Measurements from ENCODE around the gene TRPC3. TPM values are rescaled to one million over a fixed set of nuclear protein-coding genes. Genes with fewer than 3 reads are reported as not detected.

The TRPC3 gene
- total RNA-seq, 1 experiment from 2014 or later: 1.6 TPM

DNA sequence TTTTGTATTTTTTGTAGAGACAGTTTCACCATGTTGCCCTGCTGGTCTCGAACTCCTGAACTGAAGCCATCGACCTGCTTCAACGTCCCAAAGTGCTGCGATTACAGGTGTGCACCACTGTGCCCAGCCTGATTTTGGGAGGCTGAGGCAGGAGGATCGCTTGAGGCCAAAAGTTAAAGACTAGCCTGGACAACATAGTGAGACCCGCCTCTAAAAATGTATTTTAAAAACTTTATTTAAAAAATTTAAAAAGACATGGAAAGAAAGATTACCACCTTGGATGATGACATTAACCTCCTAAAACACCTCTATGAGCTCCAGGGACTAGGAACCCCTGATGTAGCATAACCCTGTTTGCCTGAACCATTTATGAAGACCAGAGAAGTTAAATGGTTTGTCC is 75.8 kb downstream of the TRPC3 start:
- no peak for DNase-seq (ENCODE audit: low read depth)

DNA sequence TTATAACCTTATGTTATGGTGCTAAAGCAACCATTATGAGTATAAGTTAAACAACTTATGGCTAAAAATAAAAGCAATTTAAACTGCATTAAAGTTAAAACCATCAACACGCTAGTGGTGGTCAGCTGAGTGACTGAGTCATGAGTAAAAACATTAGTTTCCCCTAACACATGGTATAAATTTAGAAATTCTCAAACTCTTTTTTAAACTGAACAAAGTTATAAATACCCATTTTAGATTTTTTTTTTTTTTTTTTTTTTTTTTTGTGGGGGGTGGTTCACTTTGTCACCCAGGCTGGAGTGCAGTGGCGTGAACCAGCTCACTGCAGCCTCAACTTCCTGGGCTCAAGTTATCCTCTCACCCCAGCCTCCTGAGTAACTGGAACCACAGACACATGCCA is 76.2 kb downstream of the TRPC3 start:
- DNase-seq (ENCODE audit: low read depth): no peak

DNA sequence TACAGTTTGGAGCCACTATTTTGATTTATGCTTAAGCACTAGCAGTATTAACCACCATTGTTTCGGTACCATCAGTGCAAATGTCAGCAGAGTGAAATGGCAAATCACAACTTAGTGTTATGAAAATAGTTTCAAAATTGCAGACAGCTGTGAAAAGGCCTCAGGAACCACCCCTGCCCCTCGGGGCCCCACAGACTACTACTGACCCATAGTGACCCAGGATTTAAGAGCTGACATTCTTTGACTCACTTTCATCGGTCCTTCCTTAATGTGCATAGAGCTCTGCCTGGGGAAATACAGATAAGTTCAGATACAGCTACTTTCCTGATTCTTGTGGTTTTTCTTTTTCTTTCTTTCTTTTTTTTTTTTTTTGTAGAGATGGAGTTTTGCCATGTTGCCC is 78.3 kb downstream of the TRPC3 start:
- peak; percentile 17 for DNase-seq (ENCODE audit: low read depth)

DNA sequence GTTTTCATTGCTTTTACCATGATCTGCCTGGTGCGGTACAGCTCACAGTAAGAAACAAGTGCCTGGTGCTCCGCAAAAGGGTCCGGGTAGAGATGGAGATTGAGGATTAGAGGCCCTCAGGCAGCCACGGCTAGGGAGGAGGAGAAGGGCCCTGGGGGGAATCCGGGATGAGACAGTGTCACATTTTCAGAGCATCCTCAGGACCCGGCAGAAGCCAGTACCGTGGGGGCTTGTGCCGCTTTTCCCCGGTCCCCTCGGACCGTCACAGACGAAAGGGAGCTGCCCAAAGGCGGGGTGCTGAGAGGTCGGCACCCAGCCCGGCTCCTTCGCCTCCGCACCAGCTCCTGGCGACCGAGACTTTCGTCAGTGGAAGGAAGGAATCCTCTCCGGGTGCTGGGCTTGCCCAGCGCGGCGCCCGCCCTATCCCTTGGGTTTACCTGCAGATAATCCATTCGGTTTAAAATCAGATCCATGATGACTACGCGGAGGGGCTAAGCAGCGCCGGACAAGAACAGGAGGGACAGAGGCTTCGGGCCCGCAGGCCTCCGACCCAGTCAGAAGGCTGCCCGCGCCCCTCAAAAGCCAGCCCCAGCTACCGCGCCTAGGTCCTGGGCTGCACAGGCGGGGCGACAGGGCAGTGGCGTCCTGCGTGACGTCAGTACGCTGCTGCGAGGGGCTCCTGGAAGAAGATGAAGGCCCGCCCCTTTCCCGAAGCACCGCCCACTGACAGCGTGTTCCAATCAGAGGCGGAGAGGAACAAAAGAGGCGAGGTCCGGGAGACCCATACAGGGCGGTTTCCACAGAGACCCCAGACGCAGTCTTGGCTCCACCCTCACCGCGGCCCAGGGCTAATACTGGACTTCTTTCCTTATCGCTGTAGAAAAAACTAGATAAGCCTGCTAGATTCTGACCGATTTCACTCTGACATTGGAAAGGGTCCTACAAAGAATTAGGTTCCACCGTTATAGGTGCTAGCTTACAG is 81.7 kb downstream of the TRPC3 start, which contains the start of gene BBS7:
Gene BBS7, minus strand, starts transcription at position 634 of the 982 bp plus-strand sequence. Its CDS starts 161 bp downstream, at position 473.
- peak; percentile 92 for DNase-seq (ENCODE audit: low read depth)

DNA sequence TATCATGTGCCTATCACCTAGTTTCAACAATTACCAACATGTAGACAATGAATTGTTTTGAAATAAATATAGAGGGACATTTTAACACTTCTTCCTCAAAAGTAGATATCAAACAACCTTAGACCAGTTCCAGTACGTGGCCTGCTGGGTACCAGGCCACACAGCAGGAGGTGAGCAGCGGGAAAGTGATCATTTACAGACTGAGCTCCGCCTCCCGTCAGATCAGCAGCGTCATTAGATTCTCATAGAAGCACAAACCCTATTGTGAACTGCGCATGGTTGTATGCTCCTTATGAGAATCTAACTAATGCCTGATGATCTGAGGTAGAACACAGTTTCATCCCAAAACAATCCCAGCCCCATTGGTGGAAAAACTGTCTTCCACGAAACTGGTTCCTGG is 88.1 kb downstream of the TRPC3 start:
- DNase-seq (ENCODE audit: low read depth): no peak

DNA sequence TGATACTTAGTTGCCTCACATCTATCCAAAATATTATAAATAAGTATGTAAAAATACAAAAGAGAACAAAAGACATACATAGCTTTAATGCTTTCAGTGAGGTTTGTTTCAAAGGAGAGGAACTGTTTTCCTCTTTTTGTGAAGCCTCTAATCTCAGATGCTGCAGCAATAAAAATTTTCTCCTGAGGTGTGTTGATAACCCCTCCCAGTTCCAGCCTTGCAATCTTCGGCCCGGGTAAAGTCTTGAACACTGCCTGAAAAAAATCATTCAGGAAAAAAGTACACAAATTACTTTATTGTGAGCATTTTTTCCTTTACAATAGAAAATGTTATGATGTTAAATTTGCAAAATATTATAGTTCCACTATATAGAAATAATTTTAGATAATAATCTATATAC is 90.4 kb downstream of the TRPC3 start:
- no peak for DNase-seq (ENCODE audit: low read depth)

DNA sequence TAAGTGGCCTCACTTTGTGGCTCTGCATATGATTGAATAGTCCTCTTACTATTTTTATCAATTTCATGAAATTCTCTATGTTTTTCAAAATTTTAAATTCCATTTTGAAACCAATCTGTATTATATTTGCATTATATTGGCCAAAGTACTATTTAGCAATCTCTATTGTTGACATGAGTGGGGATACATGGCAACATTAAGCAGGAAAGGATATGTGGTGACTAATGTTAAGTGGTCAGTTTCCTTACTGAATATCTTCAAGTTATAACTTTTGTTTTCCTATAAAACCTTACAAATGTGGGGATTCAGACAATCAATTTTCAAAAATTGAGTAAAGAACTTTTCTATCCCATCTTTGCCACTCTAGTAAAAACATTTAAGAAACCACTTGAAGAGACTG is 91.7 kb downstream of the TRPC3 start:
- DNase-seq (ENCODE audit: low read depth): no peak

DNA sequence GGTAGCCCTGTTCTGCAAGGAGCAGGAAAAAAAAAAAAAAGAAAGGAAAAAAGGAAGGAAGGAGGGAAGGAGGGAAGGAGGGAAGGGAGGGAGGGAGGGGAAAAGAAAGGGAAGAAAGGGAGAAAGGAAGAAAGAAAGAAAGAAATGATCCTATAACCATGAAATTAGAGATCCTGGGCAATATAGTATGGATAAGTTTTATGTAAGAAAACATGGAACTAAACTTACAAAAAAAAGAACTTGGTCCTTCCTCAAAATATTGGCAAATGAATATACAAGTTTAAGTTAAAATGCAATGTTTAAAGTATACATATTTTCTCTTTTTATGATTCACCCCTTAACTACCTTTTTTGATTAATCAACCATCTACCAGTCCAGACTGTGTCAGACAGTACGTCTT is 100.5 kb downstream of the TRPC3 start:
- DNase-seq (ENCODE audit: low read depth): no peak

DNA sequence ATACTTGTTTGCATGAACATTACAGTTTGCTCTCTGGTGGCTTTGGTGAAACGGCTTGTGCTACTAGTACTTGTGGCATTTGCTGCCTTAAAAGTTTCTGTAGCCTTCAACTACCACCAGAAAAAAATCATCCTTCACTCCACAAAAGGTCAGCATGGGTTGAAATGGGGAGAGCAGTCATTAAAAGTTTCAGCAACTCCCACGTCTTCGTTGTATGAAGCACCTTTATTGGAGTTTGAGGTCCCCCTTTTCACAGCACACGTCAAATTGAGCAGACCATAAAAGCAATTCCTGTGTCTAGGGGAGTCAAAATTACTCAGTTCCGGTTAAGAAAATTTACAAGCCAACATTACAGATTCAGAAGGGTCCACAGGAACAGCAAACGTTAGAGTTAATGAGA is 105.2 kb downstream of the TRPC3 start:
- DNase-seq (ENCODE audit: low read depth): no peak

DNA sequence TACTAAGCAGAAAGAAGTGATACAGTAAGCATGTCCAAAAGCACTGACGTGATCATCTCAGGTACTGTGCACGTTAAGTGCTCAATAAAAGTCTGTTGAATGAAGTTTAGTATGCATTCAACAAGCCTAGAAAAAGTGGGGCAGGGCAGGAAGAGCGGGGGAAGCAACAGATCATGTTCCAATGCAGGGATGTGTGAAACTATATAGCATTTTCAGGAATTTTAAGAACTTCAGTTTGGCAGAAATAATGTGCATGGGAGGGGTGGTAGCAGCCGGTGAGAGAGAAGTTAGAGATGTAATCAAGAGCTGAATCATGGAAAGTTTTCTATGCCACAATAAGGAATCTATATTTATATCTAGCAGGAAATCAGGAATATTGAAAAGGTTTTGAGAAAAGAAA is 109.0 kb downstream of the TRPC3 start:
- no peak for DNase-seq (ENCODE audit: low read depth)

DNA sequence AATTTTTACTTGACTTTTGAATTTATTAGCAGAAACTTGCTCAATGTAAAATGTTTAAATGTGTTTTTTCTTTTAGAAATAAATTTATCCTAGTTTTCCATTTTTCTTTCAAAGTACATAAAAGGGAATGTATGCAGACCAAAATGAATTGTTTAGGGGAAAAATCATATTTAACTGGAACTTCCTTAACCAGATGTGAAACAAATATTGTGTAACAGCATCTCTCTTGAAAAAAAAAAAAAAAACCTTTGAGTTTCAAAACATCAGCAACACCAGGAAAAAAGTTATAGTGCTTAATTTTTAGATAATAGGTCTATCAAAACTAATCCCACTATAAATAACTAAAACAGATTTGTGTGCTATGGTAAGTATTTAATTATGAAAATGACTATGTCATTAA is 113.7 kb downstream of the TRPC3 start:
- no peak for DNase-seq (ENCODE audit: low read depth)

DNA sequence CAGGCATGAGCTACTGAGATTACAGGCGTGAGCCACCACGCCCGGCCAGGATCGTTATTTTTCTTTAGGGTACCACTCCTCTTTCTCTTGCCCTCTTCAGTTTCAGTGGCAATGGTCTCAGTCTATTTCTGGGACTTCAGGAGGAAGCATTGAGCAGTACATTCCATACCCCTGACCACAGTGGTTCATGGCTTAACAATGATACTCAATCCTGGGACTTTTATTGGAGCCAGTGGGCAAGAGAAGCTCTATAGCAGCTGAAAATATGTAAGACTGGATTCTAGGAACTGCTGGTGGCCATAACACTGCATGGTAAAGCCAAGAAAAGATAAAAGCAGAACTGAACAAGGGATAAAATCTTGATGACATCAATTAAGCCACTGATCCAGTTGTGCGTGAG is 122.3 kb downstream of the TRPC3 start:
- DNase-seq (ENCODE audit: low read depth): no peak

Other genes starting within 250 kb of the TRPC3 start
- 1.3 and 1.4 TPM in 2 replicates for gene SMIM43, start 186.9 kb downstream of the TRPC3 start, total RNA-seq (2014; rRNA removed; shearing (Covaris generic))
- 45.7 and 47.6 TPM in 2 replicates for gene EXOSC9, start 150.7 kb downstream of the TRPC3 start, total RNA-seq (2014; rRNA removed; shearing (Covaris generic))
- gene CCNA2, start 128.2 kb downstream of the TRPC3 start, total RNA-seq (2014; rRNA removed; shearing (Covaris generic)): 92.6 and 118 TPM in 2 replicates
- 8.0 and 19.2 TPM in 2 replicates for gene BBS7, start 81.6 kb downstream of the TRPC3 start, total RNA-seq (2014; rRNA removed; shearing (Covaris generic))
- 11.2 and 16.5 TPM in 2 replicates for gene BLTP1, start 200.3 kb upstream of the TRPC3 start, total RNA-seq (2014; rRNA removed; shearing (Covaris generic))

All from M059J (cell line).